Chondrocyte (in vitro differentiated cells): ENCODE results near the gene AFF3. TPM values are rescaled to one million over a fixed set of nuclear protein-coding genes. Genes with fewer than 3 reads are reported as not detected.

ENCODE experiments used
- DNase-seq: peaks from one replicate; pipeline ENCODE4 v3.0.0; 2021; ENCODE audit warnings: mixed read lengths, low spot score
- H3K27ac Mint-ChIP-seq: one replicate; pipeline ENCODE4 v1.8.0; 2021; ENCODE audit warnings: mild to moderate bottlenecking, moderate library complexity, mixed read lengths; ENCODE audit not compliant: unreplicated experiment
- H3K27me3 Mint-ChIP-seq: 2 replicates; pipeline ENCODE4 v1.8.0; 2021; ENCODE audit warnings: low read depth, mixed read lengths
- H3K36me3 Mint-ChIP-seq: 2 replicates; pipeline ENCODE4 v1.8.0; 2021; ENCODE audit warnings: low read depth, mixed read lengths
- H3K4me1 Mint-ChIP-seq: 2 replicates; pipeline ENCODE4 v1.8.0; 2021; ENCODE audit warnings: low read depth, mild to moderate bottlenecking, mixed read lengths
- H3K4me3 Mint-ChIP-seq: one replicate; pipeline ENCODE4 v1.8.0; 2021; ENCODE audit warnings: mild to moderate bottlenecking, moderate library complexity, mixed read lengths; ENCODE audit not compliant: unreplicated experiment
- H3K9me3 Mint-ChIP-seq: 2 replicates; pipeline ENCODE4 v1.8.0; 2021; ENCODE audit warnings: low read depth, mixed read lengths
- CTCF ChIP-seq: fragments of 200-600 bp; sonication (generic); IDR thresholded peaks from 2 replicates; pipeline ENCODE4 v1.5.0; 2021; ENCODE audit warnings: antibody characterized with exemption, mild to moderate bottlenecking, moderate library complexity
- total RNA-seq: library from RNA; stranded (reverse); gene quantifications from 3 replicates; pipeline ENCODE4 v1.2.1, GENCODE V29; 2021

AFF3 gene
- total RNA-seq, 1 donor from 2014 or later = 127 TPM

GRCh38 chr2:99868260-99868659 is 274.1 kb downstream of the AFF3 start:
- H3K27me3 Mint-ChIP-seq = no peaks in the 10 kb centered on the region
- H3K4me3 Mint-ChIP-seq = no peak overlapping the region
- H3K27ac Mint-ChIP-seq = peak overlapping the region; percentile 87
- H3K36me3 Mint-ChIP-seq = peaks cover 4% of the 10 kb centered on the region
- peaks cover 67% of the 10 kb centered on the region for H3K4me1 Mint-ChIP-seq
- TF ChIP-seq CTCF = no peak
- no peak for DNase-seq
- no peaks in the 10 kb centered on the region for H3K9me3 Mint-ChIP-seq

- Mint-ChIP-seq H3K4me3 (peak overlapping the region; percentile 30), H3K36me3 (peaks cover 4% of the 10 kb centered on the region), H3K27ac (peak overlapping the region; percentile 87), H3K9me3 (no peaks in the 10 kb centered on the region), H3K27me3 (no peaks in the 10 kb centered on the region), H3K4me1 (peaks cover 70% of the 10 kb centered on the region)
- DNase-seq = no peak
- TF ChIP-seq CTCF = no peak
These were observed 274.6 kb downstream of the AFF3 start for GRCh38 chr2:99867770-99868169.

- Mint-ChIP-seq H3K4me1 (peaks cover 85% of the 10 kb centered on the region), H3K27me3 (no peaks in the 10 kb centered on the region), H3K9me3 (no peaks in the 10 kb centered on the region), H3K36me3 (peaks cover 4% of the 10 kb centered on the region), H3K27ac (peak overlapping the region; percentile 57), H3K4me3 (no peak overlapping the region)
- peak; percentile 29 for TF ChIP-seq CTCF
- DNase-seq = no peak
These were observed 276.3 kb downstream of the AFF3 start for GRCh38 chr2:99865818-99866676.

GRCh38 chr2:99864561-99865553 is 277.5 kb downstream of the AFF3 start:
- peak overlapping the region; percentile 69 for H3K27ac Mint-ChIP-seq
- DNase-seq = no peak
- no peaks in the 10 kb centered on the region for H3K9me3 Mint-ChIP-seq
- TF ChIP-seq CTCF = no peak
- peaks cover 4% of the 10 kb centered on the region for H3K36me3 Mint-ChIP-seq
- no peaks in the 10 kb centered on the region for H3K27me3 Mint-ChIP-seq
- H3K4me3 Mint-ChIP-seq = no peak overlapping the region
- peaks cover 87% of the 10 kb centered on the region for H3K4me1 Mint-ChIP-seq

- H3K36me3 Mint-ChIP-seq = peaks cover 4% of the 10 kb centered on the region
- H3K27ac Mint-ChIP-seq = peak overlapping the region; percentile 37
- no peak overlapping the region for H3K4me3 Mint-ChIP-seq
- no peaks in the 10 kb centered on the region for H3K9me3 Mint-ChIP-seq
- DNase-seq = no peak
- peaks cover 86% of the 10 kb centered on the region for H3K4me1 Mint-ChIP-seq
- no peak for TF ChIP-seq CTCF
- H3K27me3 Mint-ChIP-seq = no peaks in the 10 kb centered on the region
These were observed 278.5 kb downstream of the AFF3 start for GRCh38 chr2:99863903-99864270.
